Endometrial microvascular endothelial cells (primary cell): Measurements from ENCODE around the gene PNP. TPM values are rescaled to one million over a fixed set of nuclear protein-coding genes. Genes with fewer than 3 reads are reported as not detected.
"Not testable (repeated sequence)": the region's sequence is repeated elsewhere in the genome, so short reads cannot be mapped to it uniquely, and the experiment has no call there.

ENCODE experiments used
- in situ Hi-C: cut with HindIII; loops from 2 replicates; pipeline ENCODE4 v1.10.0; 2017; ENCODE audit warnings: low sequenced_read_pairs, low pct_unique_long_range_greater_than_20kb; ENCODE audit errors: inconsistent ontology term
- total RNA-seq: library from RNA; depleted of rRNA; stranded (reverse); fragments of >200 nt; gene quantifications from one replicate; pipeline ENCODE4 v1.2.3, GENCODE V29; 2015; ENCODE audit errors: inconsistent ontology term

The PNP gene
- total RNA-seq, 1 donor from 2014 or later: 284 TPM

GRCh38 chr14:20452831-20453230 lies 16.4 kb upstream of the PNP start:
- in situ Hi-C loops: not testable (repeated sequence)

DNA sequence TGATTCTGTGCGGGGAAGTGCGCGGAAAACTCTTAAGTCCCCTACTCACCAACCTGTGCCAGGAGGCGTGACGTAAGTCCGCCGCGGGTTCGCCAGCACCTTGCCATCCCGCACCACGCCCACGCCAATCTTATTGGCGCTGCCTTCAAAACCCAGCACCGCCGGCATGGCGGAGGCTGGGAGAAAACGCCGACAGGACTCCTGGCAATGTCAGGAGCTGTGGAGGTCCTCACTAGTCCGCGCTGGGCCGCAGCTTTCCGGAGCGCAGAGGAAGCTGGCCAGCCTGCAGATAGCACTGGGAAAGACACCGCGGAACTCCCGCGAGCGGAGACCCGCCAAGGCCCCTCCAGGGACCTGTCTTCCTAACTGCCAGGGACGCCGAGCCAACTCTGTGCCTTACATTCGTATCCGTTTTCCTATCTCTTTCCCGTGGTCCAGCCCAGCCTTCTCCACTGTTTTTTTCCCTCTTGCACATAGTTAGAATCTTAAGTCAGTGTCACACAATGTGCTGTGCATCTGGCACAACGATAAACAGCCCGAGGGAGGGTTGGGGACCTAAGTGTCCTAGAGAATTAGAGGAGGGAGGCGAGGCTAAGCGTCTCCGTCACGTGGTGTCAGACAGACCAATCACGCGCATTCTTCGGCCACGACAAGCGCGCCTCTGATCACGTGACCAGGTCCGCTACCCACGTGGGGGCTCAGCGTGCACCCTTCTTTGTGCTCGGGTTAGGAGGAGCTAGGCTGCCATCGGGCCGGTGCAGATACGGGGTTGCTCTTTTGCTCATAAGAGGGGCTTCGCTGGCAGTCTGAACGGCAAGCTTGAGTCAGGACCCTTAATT lies 14.5 kb upstream of the PNP start, which contains the start of the genes APEX1 and OSGEP:
TSS of gene APEX1 (plus strand) at position 711 of the 839 bp plus-strand sequence. CDS start 420 bp downstream, outside the sequence.
TSS of gene OSGEP (minus strand) at position 297 of the 839 bp plus-strand sequence. CDS start at position 168, 129 bp downstream.
- in situ Hi-C loops: no loop called here

DNA sequence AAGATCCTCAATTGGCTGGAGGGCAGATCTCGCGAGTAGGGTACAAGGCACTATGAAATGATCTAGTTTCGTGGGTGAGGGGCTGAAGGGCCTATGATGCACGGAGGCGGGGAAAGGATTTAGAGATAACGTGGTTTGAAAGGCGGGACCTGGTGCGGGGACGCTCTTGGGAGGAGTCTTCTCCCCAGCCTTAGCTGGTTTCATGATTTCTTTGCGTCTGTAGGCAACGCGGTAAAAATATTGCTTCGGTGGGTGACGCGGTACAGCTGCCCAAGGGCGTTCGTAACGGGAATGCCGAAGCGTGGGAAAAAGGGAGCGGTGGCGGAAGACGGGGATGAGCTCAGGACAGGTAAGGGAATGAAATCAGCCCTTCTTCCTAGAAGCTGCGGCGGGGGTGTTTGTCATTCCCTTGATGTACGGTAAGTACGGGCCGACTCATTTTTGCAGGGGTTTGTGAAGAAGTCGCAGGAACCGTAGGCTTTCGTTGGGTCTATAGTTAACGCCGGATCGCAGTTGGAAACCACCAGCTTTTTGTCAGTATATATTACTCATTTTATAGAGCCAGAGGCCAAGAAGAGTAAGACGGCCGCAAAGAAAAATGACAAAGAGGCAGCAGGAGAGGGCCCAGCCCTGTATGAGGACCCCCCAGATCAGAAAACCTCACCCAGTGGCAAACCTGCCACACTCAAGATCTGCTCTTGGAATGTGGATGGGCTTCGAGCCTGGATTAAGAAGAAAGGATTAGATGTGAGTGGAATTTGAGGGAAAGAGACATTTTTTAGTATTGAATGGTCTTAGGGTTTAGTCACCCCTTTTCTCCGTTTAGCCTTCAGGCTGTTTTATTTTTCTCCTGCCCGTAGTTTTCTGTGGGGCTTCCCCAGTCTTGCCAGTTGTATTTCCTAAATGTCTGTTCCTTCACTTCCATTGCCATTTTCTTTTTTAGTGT lies 13.6 kb upstream of the PNP start:
- in situ Hi-C loops: no loop called here

- in situ Hi-C loops: no loop called here
These were observed 12.2 kb upstream of the PNP start for GRCh38 chr14:20456971-20457370.

- in situ Hi-C loops: no loop called here
These were observed 11.0 kb upstream of the PNP start for GRCh38 chr14:20458031-20458789.

DNA sequence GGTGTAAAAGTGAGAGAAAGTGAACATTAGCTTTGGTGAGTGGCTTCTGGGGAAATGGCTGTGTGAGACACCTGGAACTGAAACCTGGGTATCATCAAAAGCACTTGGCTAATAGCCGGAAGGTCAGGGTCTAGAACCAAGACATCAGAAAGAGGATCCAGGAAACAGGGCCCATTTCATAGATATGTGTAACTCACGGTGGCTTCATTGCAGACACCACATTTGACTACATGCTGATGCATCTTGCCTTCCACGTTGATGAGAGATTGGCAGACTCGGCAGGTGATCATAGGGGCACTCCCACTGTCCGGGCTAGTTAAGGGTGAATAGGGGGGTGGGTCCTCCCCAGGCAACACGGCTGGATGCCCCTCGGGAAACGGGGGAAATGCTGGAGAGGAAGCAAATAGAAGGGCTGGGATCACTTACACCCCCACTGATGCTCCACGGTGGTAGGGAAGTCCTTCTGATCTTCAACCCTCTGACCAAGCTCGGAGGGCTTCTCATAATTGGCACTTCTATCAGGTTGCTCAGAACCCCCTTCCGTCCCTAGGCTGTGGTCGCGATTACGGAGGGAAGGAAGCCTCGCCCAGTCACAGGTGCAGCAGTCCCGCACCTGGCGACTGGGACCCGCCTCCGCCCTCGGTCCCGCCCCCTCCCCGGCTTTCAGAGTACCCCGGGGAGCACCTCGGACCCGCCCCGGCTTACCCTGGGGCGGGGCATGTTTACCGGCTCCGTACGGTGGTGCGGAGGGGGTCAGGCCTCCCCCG lies 8.6 kb upstream of the PNP start:
- in situ Hi-C loops: no loop called here

DNA sequence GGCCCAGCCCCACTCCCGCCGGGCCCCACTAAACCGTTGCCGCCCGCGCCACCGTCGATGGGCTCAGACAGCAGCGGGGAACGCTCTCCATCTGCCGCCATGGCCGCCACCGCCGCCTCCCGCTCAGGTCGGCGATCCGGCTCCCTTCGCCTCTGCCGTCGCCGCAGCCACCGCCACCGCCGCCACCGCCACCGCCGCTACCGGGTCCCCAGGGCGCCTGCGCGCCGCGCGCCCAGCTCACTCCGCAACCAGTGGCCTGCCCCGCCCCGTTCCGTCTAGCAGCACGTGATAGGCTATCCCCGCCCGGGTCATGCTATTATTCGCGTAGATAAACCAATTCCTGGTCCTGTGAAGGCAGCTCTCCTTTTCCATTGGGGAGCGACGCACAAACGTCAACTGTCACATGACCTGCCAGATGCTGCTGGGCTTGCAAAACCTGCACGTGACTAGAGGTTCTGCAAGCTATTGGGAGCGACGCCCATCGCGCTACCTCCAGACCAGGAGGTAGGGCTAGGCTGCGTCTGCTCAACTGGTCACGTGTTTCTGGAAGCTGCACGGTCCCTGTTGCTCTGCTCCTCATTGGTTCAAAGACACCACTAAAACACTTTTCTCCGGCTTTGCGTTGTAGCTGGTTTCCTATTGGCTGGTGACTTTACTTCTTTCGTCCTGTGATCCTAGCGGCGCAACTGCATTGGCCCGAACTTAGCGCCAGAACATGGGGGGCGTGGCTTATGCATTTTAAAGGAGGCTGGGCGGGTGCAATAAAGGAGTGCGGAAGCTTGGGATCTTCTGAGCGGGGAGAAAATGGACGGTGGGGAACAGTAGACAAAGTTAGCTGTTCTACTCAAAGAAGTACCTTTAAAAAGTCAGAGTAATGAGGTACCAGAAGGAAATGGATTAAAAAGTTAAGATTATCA lies 7.7 kb upstream of the PNP start, which contains the start of gene PIP4P1:
TSS of gene PIP4P1 (minus strand) at position 210 of the 917 bp plus-strand sequence. CDS start at position 101, 109 bp downstream.
- in situ Hi-C loops: no loop called here

DNA sequence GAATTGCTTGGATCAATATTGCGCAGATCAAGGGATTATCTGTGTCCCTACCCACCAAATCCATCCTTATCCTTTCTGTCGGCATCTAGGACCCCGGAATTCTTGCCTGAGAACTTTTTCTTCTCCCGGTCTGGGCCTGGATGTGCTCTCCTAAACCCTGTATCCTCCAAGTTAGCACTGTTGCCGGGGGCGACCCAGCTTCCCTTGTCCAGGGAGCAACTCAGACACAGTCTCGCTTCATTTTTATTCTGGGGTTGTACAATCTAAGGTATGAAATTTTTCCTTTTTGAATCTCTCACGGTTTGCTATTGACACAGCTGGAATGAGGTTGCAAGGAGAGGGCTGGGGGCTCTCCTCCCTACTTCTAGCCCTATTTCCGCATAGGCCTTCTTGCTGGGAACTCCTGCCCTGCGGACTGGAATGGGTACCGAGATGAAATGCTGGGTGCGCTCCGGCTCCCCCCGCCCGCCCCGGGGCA lies 403 bp upstream of the PNP start:
- in situ Hi-C loops: no loop called here

DNA sequence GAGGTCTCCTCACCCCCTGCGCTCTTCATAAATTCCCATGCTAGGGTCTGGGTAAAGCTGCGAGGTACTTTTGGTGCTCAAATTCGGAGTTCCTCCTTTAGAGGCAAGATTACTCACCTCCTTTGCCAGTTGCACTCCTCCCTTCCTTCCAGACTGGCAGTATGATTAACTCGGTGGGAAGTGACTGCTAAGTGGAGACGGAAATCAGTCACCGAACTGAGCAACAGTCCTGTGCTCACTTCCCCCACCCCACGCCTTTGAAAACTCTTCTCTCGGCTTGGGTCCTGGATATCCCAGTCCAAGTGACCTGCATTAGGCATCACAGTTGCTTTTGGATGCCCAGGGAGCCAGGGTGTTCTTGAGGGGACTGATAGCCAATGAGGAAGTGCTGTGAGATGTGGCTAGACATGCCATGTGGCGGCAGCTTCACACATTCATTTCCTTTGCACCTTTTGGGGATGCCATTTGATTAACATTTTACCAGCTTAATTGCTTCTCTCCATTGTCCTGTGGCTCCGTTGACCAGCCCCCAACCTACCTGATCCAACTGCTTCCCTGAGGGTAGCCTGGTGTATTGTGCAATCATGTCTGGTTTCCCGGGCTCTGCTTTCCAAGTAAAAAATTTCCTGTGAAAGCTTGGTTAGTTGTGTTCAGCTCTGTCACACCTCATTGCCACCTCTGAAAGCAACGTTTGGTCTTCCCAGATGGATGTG lies 840 bp downstream of the PNP start:
- in situ Hi-C loops: no loop called here

GRCh38 chr14:20470603-20470901 lies 1.3 kb downstream of the PNP start:
- in situ Hi-C loops: no loop called here

GRCh38 chr14:20472536-20473169 lies 3.4 kb downstream of the PNP start:
- in situ Hi-C loops: no loop called here

- in situ Hi-C loops: no loop called here
These were observed 7.6 kb downstream of the PNP start for GRCh38 chr14:20476776-20477175.

GRCh38 chr14:20477211-20477876 lies 8.1 kb downstream of the PNP start:
- in situ Hi-C loops: no loop called here

DNA sequence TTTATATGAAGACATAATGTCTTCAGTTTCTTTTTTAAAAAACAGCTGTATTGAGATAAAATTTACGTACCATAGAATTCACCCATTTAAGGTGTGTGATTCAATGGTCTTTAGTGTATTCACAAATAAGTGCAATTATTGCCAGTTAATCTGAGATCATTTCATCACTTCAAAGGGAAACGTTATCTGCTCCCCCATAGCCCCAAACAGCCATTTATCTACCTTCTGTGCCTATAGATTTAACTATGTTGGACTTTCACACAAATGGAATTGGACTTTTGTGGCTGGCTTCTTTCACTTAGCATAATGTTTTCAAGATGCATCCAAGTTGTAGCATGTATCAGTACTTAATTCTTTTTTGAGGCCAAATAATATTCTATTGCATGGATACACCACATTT lies 9.7 kb downstream of the PNP start:
- in situ Hi-C loops: no loop called here

DNA sequence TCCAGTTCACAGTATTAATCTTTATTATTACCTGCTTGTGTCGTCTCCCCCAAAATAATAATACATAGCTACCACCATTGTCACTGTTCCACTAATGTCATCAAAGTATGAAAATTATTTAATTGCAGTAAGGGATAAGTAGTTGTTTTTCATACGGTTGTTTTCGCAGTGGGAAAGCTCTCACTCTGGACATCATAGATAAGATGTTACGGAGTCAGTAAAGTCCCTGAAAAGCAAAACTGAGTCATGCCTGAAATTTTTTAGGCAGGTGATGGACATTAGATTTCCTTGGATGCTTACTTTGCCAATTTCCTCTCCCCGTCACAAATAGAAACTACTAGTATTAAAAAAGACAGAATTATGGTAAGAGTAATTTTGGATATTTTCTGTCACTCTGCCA lies 13.2 kb downstream of the PNP start:
- in situ Hi-C loops: no loop called here

DNA sequence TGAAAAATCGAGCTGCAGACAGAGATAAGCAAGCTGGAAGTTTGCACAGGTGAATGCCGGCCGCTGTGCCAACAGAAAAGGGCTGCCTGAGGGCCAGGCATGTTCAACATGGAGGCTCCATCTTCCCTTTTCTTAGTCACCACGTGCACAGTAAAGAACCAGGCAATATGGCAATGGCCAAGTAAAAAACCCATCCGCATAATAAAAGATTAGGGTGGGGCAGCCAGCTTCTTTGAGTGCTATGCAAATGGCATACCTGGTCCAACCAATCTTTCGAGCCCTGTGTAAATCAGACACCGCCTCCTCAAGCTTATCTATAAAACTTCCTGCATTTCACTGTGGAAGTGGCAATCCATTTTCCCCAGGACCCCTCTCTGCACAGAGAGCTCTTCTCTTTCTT lies 16.7 kb downstream of the PNP start:
- in situ Hi-C loops: no loop called here
